ENCODE results near the gene RTTN.

DNA sequence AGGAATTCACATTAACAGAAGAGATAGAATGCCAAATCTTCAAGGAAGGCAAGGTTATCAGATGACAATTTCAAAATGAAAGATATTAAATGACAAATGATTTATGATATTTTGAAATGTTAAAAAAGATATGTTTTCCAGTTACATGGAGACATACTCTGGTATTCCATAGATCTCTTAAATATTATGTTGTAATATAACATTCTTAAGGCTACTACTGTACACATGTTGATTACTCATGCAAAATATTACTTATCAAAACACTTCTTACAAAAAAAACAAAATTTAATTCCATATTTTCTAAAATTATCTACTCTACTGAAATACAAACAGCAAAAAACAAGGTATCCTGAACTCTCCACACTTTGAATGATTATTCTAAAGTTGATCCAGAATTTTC is 22.9 kb downstream of the RTTN start:
- TF ChIP-seq CTCF (IDR thresholded peaks at IDR 0.05) (no peak), RAD21 (IDR thresholded peaks at IDR 0.05; ENCODE audit: low read length) (no peak), MXI1 (IDR thresholded peaks at IDR 0.05; ENCODE audit: low read depth, low read length) (no peak), TCF12 (IDR thresholded peaks at IDR 0.05) (no peak), JUND (IDR thresholded peaks at IDR 0.05) (no peak), SMC3 (IDR thresholded peaks at IDR 0.05; ENCODE audit: low read depth, low read length) (no peak), MAX (IDR thresholded peaks at IDR 0.05; ENCODE audit: low read depth) (no peak), USF1 (IDR thresholded peaks at IDR 0.05; ENCODE audit: borderline replicate concordance, low read depth) (no peak), EZH2phosphoT487 (IDR thresholded peaks at IDR 0.05; ENCODE audit: borderline replicate concordance, low read depth) (no peak), POLR2AphosphoS5 (IDR thresholded peaks at IDR 0.05; ENCODE audit: low read depth, low read length) (no peak), TEAD4 (IDR thresholded peaks at IDR 0.05; ENCODE audit: borderline replicate concordance, insufficient read depth) (no peak), EP300 (IDR thresholded peaks at IDR 0.05; ENCODE audit: borderline replicate concordance in 1 of 2, low read depth in 1 of 2, low read length in 1 of 2) (no peak), SIN3A (IDR thresholded peaks at IDR 0.05; ENCODE audit: borderline replicate concordance, low read depth, low read length) (no peak), USF2 (IDR thresholded peaks at IDR 0.05; ENCODE audit: borderline replicate concordance, low read depth, low read length) (no peak)

All from SK-N-SH (cell line).